HepG2 (cell line): ENCODE data around the gene RAB2B. TPM values are rescaled to one million over a fixed set of nuclear protein-coding genes. Genes with fewer than 3 reads are reported as not detected.

Experiments used
- ATF7 ChIP-seq, 2 experiments: fragments of 450-650 bp in 1 of 2; sonication (generic) in 1 of 2; formaldehyde crosslinking in 1 of 2; IDR thresholded peaks; 2 replicates each; pipeline versions ENCODE4 v1.4.0 to v1.6.1; 2016 to 2020; ENCODE audit warnings: antibody characterized with exemption in 1 of 2, mild to moderate bottlenecking in 1 of 2, missing genetic modification reagents in 1 of 2
- CREBL2 ChIP-seq: sonication (generic); formaldehyde crosslinking; IDR thresholded peaks from 2 replicates; pipeline ENCODE4 v1.8.1; 2023; ENCODE audit warnings: missing genetic modification reagents, mild to moderate bottlenecking, borderline replicate concordance
- ELF3 ChIP-seq: IDR thresholded peaks from 2 replicates; pipeline ENCODE4 v1.6.1; 2016; ENCODE audit warnings: missing genetic modification reagents, missing compliant biosample characterization
- FIP1L1 ChIP-seq: fragments of 200-400 bp; formaldehyde crosslinking; IDR thresholded peaks from 2 replicates; pipeline ENCODE4 v1.6.1; 2018; ENCODE audit warnings: low read depth, mild to moderate bottlenecking, low read length, moderate library complexity, borderline replicate concordance; ENCODE audit not compliant: insufficient read depth
- FOXP4 ChIP-seq: sonication (generic); formaldehyde crosslinking; IDR thresholded peaks from 2 replicates; pipeline ENCODE4 v1.4.0; 2020; ENCODE audit warnings: missing genetic modification reagents
- HNRNPH1 ChIP-seq: fragments of 200-400 bp; formaldehyde crosslinking; optimal IDR thresholded peaks from 2 replicates; pipeline ENCODE3; 2017; ENCODE audit warnings: mild to moderate bottlenecking, low read depth, low read length
- HOXA9 ChIP-seq: sonication (generic); formaldehyde crosslinking; IDR thresholded peaks from 2 replicates; pipeline ENCODE4 v1.8.1; 2022; ENCODE audit warnings: missing genetic modification reagents, mild to moderate bottlenecking, moderate library complexity, borderline replicate concordance
- JDP2 ChIP-seq: sonication (generic); formaldehyde crosslinking; IDR thresholded peaks from 2 replicates; pipeline ENCODE4 v1.8.1; 2022; ENCODE audit warnings: missing genetic modification reagents, borderline replicate concordance
- LCORL ChIP-seq, 2 experiments: fragments of 450-650 bp in 1 of 2; sonication (generic) in 1 of 2; formaldehyde crosslinking in 1 of 2; IDR thresholded peaks; 2 replicates each; pipeline versions ENCODE4 v1.5.0 to v1.6.1; 2017 to 2020; ENCODE audit warnings: antibody characterized with exemption in 1 of 2, missing genetic modification reagents in 1 of 2
- LRRFIP1 ChIP-seq: sonication (generic); formaldehyde crosslinking; conservative IDR thresholded peaks from 2 replicates; pipeline ENCODE4 v1.4.0; 2020; ENCODE audit warnings: missing genetic modification reagents
- MLLT10 ChIP-seq: sonication (generic); formaldehyde crosslinking; IDR thresholded peaks from 2 replicates; pipeline ENCODE4 v1.4.0; 2020; ENCODE audit warnings: missing genetic modification reagents
- MTERF4 ChIP-seq: sonication (generic); formaldehyde crosslinking; IDR thresholded peaks from 2 replicates; pipeline ENCODE4 v1.8.0; 2023; ENCODE audit warnings: mild to moderate bottlenecking, missing genetic modification reagents
- NFATC3 ChIP-seq: sonication (generic); formaldehyde crosslinking; IDR thresholded peaks from 2 replicates; pipeline ENCODE4 v1.5.1; 2020; ENCODE audit warnings: mild to moderate bottlenecking, missing genetic modification reagents
- PTBP1 ChIP-seq: fragments of 200-400 bp; formaldehyde crosslinking; IDR thresholded peaks from 2 replicates; pipeline ENCODE4 v1.6.1; 2018; ENCODE audit warnings: low read length, low read depth; ENCODE audit not compliant: poor library complexity, severe bottlenecking
- SCMH1 ChIP-seq: sonication (generic); formaldehyde crosslinking; IDR thresholded peaks from 2 replicates; pipeline ENCODE4 v1.9.0; 2021; ENCODE audit warnings: missing genetic modification reagents, mild to moderate bottlenecking, borderline replicate concordance
- ZFP36L1 ChIP-seq: sonication (generic); formaldehyde crosslinking; IDR thresholded peaks from 2 replicates; pipeline ENCODE4 v1.8.0; 2022; ENCODE audit warnings: mild to moderate bottlenecking, missing genetic modification reagents, moderate library complexity
- ZFP36L2 ChIP-seq: sonication (generic); formaldehyde crosslinking; IDR thresholded peaks from 2 replicates; pipeline ENCODE4 v1.4.0; 2020; ENCODE audit warnings: missing genetic modification reagents
- ZKSCAN8 ChIP-seq: IDR thresholded peaks from 2 replicates; pipeline ENCODE4 v1.6.1; 2016; ENCODE audit warnings: borderline replicate concordance, missing genetic modification reagents, missing compliant biosample characterization
- ZNF180 ChIP-seq: sonication (generic); formaldehyde crosslinking; IDR thresholded peaks from 2 replicates; pipeline ENCODE4 v1.4.0; 2020; ENCODE audit warnings: low read depth, missing genetic modification reagents, borderline replicate concordance
- ZNF441 ChIP-seq: sonication (generic); formaldehyde crosslinking; IDR thresholded peaks from 2 replicates; pipeline ENCODE4 v1.7.0; 2021; ENCODE audit warnings: missing genetic modification reagents, borderline replicate concordance
- ZNF484 ChIP-seq: sonication (generic); formaldehyde crosslinking; IDR thresholded peaks from 2 replicates; pipeline ENCODE4 v1.5.1; 2020; ENCODE audit warnings: mild to moderate bottlenecking, low read depth, missing genetic modification reagents, borderline replicate concordance
- ZNF766 ChIP-seq: sonication (generic); formaldehyde crosslinking; IDR thresholded peaks from 2 replicates; pipeline ENCODE4 v1.5.0; 2020; ENCODE audit warnings: missing genetic modification reagents, borderline replicate concordance
- polyA plus RNA-seq, 8 experiments: library from polyadenylated mRNA; depleted of rRNA in 3 of 8; stranded (reverse) in 7 of 8; unstranded in 1 of 8; fragments of >200 nt; fragmentation: Illumina TruSeq in 4 of 8; extraction: Trizol in 4 of 8; gene quantifications; 2 replicates each; pipeline versions ENCODE4 v1.2.1 to v1.2.3, GENCODE V29; 2011 to 2016; ENCODE audit warnings: low read depth in 4 of 8, missing spikeins in 1 of 8, mixed read lengths in 1 of 8; ENCODE audit not compliant: insufficient read depth in 1 of 8
- total RNA-seq, 5 experiments: library from RNA; depleted of rRNA; stranded (reverse); fragments of >200 nt; fragmentation: Illumina TruSeq; extraction: Trizol; gene quantifications; 2 replicates each; pipeline ENCODE4 v1.2.3, GENCODE V29; 2016; ENCODE audit warnings: low read depth in 1 of 5

The RAB2B gene
- total and polyA plus RNA-seq, 2 of the 13 experiments (the other 11 are each of a cell fraction or from before 2014, with no cell fraction given) = 36.0 to 60.6 TPM

GRCh38 chr14:21437063-21437901, 39.5 kb downstream of the RAB2B start (continued):
- TF ChIP-seq ATF7 (IDR thresholded peaks at IDR 0.05) (no peak), ATF7 (CRISPR knock-in tag; IDR thresholded peaks at IDR 0.05) (peak; percentile 53; the same call in 1 of the 2 replicates), ELF3 (CRISPR knock-in tag) (peak; percentile 91), LCORL (IDR thresholded peaks at IDR 0.05) (peak; percentile 60), LCORL (CRISPR knock-in tag; IDR thresholded peaks at IDR 0.05) (peak; percentile 72), MLLT10 (CRISPR knock-in tag) (no peak), ZNF441 (peak; percentile 62), ZNF180 (no peak; the same call in 1 of the 2 replicates), CREBL2 (CRISPR knock-in tag) (no peak; the same call in 1 of the 2 replicates), NFATC3 (CRISPR knock-in tag) (no peak), HNRNPH1 (peak; percentile 66), HOXA9 (no peak), FOXP4 (CRISPR knock-in tag) (peak; percentile 70), SCMH1 (CRISPR knock-in tag) (no peak), ZFP36L2 (no peak), ZNF766 (CRISPR knock-in tag) (peak; percentile 80; the same call in 1 of the 2 replicates), ZKSCAN8 (CRISPR knock-in tag) (peak; percentile 62), LRRFIP1 (CRISPR knock-in tag) (no peak; the same call in 1 of the 2 replicates), JDP2 (no peak), PTBP1 (peak; percentile 99), MTERF4 (CRISPR knock-in tag) (no peak), FIP1L1 (peak; percentile 90; the same call in 1 of the 2 replicates), ZFP36L1 (CRISPR knock-in tag) (peak; percentile 53; the same call in 1 of the 2 replicates), ZNF484 (CRISPR knock-in tag) (no peak)
